Ovary (tissue), 3 donors: ENCODE data around the gene UBE2G1.

Experiments used
- EP300 ChIP-seq: sonication (generic); formaldehyde crosslinking; IDR thresholded peaks from one replicate; pipeline ENCODE4 v1.6.1; 2017; ENCODE audit warnings: antibody characterized with exemption
- TF ChIP-seq, protein P1 (sequence below), 3 donors: fragments of 450-650 bp in 2 of 3; fragments of 200-600 bp in 1 of 3; IDR thresholded peaks; one replicate each; pipeline versions ENCODE4 v1.5.1 to v1.8.0; 2016 to 2022; ENCODE audit warnings: antibody characterized with exemption in 3 of 3, mild to moderate bottlenecking in 1 of 3
- donor health status: DM: no; HTN: no; CAD: no.

DNA sequence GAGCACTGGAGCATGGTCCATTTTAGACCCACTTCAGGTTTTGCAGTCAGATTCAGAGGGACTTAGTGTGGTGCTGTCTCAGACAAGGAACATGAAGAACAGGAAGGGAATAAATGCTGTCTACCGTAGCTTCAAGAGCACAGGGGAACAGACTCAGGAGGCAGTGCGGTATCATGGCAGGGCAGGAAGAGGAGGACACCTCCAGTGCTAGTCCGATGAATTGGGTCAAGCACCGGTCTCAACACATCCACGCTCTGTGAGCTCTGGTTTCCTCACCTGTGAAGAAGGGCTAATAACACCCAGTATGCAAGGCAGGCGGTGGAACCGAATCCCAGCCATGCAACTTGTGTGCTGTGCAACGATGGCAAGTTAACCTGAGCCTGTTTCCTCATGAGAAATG lies 99.1 kb downstream of the UBE2G1 start:
- TF ChIP-seq, protein P1, sequence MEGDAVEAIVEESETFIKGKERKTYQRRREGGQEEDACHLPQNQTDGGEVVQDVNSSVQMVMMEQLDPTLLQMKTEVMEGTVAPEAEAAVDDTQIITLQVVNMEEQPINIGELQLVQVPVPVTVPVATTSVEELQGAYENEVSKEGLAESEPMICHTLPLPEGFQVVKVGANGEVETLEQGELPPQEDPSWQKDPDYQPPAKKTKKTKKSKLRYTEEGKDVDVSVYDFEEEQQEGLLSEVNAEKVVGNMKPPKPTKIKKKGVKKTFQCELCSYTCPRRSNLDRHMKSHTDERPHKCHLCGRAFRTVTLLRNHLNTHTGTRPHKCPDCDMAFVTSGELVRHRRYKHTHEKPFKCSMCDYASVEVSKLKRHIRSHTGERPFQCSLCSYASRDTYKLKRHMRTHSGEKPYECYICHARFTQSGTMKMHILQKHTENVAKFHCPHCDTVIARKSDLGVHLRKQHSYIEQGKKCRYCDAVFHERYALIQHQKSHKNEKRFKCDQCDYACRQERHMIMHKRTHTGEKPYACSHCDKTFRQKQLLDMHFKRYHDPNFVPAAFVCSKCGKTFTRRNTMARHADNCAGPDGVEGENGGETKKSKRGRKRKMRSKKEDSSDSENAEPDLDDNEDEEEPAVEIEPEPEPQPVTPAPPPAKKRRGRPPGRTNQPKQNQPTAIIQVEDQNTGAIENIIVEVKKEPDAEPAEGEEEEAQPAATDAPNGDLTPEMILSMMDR (IDR thresholded peaks at IDR 0.05): no peak
- no peak for TF ChIP-seq EP300
